Measurements from ENCODE around the gene CDH4. TPM values are rescaled to one million over a fixed set of nuclear protein-coding genes. Genes with fewer than 3 reads are reported as not detected.

The CDH4 gene
- total RNA-seq, 1 donor from 2014 or later: not detected

- DNase-seq (ENCODE audit: low spot score) (no peak), ATAC-seq (no peak)
These were observed 101.9 kb downstream of the CDH4 start for GRCh38 chr20:61354001-61354390.

- ATAC-seq (no peak), DNase-seq (ENCODE audit: low spot score) (no peak)
These were observed 102.4 kb downstream of the CDH4 start for GRCh38 chr20:61354501-61354900.

DNA sequence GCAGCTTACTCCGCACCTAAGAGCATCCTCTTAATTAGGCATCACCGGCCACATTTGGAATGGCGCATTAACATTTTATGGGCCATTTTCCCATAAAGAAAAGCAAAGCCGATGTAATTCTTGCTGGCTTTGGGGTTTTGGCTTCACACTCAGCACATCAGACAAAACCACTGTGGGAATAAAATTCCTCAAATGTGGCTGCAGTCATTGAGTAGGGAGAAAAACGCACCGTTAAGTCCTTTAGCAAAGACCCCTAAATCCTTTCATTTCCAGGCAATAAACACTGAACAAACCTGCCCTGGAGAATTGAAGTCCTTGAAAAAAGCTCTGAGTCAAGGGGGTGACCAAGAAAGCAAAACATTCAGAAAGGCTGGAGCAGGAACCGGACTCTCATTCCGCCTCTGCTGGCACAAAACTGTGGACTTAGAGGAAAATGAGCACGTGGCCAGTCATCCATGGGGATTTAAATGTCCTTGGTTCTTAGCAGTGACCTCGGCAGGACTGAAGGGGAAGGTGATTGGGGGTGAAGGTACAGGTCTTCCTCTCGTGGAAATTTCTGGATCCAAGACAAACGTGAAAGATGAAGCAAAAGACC, 102.9 kb downstream of the CDH4 start:
- DNase-seq (ENCODE audit: low spot score): no peak
- no peak for ATAC-seq

DNA sequence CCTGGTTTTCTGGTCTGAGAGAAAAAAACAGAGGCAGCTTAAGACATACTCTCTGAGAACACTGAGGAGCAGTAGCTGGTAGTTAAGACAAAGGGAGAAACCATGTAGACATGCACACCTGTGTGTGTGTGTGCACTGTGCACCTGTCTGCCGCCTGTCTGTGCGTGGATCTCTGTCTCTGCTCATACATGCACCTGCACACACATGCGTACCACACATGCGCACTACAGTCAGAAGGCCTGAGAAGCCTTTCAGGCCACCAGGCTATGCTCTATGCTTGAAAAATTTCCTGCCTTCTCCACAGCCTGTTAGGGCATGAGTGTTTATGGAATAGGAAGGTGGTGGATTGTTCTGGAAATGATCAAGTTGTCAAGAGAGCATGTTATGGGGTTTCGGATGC, 103.5 kb downstream of the CDH4 start:
- no peak for DNase-seq (ENCODE audit: low spot score)
- no peak for ATAC-seq

GRCh38 chr20:61356196-61356595, 104.1 kb downstream of the CDH4 start:
- DNase-seq (ENCODE audit: low spot score) (no peak), ATAC-seq (no peak)

DNA sequence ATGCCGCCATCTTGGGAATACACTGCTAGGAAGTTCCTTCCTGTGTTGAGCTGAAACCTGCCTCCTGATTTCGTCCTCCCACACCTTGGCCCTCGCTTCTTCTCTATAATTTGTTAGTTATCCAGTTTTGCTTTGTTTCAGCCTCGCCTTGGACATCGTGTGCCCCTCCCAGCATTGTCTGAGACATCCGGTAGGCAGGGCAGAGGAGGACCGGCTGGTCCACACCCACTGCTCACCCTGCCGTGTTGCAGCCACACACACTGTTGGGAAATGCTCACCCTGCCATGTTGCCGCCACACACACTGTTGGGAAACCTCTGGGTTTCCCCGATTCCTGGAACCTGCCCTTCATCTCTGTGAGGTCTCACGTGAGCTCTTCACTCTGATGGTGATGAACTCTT, 105.1 kb downstream of the CDH4 start:
- no peak for ATAC-seq
- no peak for DNase-seq (ENCODE audit: low spot score)

DNA sequence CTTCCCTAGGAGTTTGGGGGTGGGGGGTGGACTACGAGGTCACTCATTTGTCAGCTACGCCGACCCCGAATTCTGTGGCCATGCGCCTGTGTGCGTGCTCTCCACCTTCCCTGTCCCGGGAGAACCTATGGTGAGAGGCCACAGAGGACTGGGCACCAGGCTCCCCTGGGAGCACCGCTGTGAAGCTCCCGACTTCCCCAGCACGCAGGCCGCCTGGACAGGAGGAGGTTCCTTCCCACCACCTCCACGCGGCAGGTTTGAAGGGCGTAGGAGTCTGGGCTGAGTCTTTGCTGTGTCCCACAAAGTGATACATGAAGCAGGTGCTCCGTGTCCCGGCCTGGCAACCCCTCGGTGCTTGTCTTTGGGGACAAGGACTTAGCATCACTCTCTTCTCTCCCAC, 107.2 kb downstream of the CDH4 start:
- ATAC-seq (no peak), DNase-seq (ENCODE audit: low spot score) (no peak)

GRCh38 chr20:61360296-61360695, 108.2 kb downstream of the CDH4 start:
- DNase-seq (ENCODE audit: low spot score): no peak

GRCh38 chr20:61360940-61361339, 108.9 kb downstream of the CDH4 start:
- ATAC-seq: no peak
- DNase-seq (ENCODE audit: low spot score): no peak

More at GRCh38 chr20:61360296-61360695, 108.2 kb downstream of the CDH4 start:
- ATAC-seq: no peak

DNA sequence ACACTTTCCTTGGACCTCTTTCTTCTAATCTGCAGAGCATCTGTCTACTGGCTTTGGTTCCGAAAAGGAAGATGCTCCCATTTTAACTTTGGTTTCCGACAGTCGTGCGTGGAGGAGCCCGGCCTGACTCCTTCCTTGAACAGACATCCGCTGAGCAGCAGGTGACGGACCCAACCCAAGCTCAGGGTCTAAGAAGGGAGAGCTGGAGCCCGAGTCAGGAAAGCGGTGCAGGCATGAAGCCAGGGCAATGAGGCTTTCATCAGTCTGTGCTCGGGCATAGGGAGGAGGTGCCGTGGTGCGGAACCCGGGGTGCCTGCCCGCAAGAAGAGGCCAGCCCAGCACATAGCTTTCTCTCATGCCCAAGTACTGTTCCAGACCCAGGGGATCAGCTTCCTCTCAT, 109.4 kb downstream of the CDH4 start:
- no peak for DNase-seq (ENCODE audit: low spot score)
- ATAC-seq: no peak

DNA sequence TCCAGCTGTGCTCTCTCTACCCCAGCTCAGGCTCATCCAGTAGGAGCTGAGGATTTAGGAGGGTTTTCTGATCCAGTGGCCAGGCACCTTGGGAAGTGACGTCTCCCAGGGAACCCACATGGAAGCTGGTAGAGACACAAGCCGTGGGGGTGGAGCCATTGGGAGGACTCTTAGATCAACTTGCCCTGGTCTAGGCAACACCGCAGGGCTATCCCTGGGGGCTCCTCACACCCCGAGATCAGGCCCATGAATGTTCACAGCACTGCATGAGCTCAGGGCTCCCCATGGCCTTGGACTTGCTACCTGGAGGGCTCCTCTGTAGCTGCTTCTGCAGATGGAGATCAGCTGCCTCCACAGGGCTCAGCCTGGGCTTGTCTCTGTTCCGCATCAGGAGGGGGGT, 112.1 kb downstream of the CDH4 start:
- DNase-seq (ENCODE audit: low spot score) (no peak), ATAC-seq (no peak)

DNA sequence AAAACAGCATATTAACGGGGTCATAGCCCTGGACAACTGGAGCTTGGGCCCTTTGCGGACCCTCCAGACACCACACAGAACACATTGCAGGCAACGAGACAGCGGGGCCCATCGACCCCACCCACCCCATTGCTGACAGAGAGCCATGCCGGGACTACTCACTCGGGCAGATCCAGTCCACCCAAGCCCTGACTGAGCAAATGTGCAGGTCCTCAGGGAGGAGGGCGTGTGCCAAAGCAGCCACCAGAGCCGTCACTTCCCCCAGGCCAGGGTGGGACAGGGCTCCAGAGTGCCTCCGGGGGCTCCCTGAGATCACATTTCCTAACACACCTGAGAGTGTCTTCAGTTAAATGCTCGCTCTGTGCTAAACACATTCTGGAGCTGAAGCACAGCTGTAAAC, 114.9 kb downstream of the CDH4 start:
- DNase-seq (ENCODE audit: low spot score) (no peak), ATAC-seq (no peak)

GRCh38 chr20:61369731-61370520, 117.9 kb downstream of the CDH4 start:
- DNase-seq (ENCODE audit: low spot score): no peak
- ATAC-seq: no peak

GRCh38 chr20:61370841-61371303, 118.8 kb downstream of the CDH4 start:
- no peak for DNase-seq (ENCODE audit: low spot score)
- ATAC-seq: no peak

DNA sequence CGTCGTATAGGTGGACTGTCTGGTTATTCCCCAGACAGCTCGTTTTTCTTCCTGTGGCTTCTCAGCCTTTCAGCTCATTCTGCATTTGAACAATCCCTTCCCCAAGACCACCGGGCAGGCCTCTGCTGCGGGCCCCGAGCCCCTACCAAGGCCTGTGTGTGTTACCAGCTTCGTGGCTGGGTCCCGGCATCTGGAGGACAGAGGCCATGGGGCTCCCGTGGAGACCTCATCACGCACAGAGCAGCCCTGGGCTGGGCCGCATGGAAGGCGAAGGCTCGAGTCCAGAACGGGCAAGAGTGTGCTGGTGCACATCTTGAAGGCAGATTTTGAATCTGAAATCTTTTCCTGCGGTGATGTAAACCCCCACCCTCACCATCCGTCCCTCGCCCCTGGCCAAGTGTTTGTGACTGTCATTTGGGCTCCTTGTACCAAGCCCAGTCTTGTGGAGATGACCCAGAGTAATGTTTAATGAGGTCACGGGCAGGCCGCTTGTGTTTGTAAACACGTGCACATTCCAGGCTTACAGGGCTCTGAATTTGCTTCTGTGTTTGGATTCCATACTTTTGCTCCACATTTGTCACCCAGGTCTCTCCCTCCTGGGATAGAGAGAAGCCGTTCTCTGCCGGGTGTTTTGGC, 119.6 kb downstream of the CDH4 start:
- DNase-seq (ENCODE audit: low spot score) (no peak), ATAC-seq (no peak)

DNA sequence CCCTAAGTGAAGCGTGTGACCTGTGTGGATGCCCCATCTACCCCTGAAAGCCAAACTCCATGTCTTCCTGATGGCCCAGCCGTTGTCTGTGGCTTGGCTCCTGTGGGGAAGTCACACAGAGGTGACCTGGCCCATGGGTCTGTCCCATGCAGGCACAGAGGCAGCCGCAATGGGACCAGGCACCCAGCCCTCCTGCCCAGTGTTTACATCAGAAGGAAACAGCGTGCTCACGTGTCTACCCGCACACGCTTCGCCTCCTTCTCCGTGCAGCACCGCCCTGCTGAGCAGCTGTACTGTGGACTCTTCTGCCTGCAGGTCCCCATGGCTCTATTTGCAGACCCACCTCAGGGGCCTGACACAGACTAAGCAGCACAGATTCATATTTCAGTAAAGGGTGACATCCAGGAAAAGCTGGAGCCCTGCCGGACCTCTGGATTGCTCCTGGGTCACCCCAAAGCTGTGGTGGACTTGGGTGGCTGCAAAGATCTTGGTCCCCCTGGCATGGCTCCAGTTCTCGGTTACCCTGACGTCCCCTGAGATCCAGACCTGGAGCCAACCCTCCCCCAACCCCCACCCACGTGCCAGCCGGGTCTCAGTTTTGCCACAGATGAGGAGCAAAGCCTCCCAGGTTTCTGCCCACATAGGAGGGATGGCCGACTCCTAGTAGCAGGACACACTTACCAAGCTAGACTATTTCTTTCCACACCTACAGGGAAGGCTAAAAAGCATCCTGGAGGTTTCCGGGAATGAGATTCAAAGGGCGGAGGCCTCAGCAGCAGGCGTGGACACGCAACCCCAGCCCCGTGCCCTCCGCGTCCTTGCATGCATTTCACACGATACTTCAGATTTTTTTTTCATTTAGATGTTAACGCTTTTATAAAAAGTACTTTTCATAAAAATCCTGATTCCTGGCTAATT, 120.3 kb downstream of the CDH4 start:
- no peak for DNase-seq (ENCODE audit: low spot score)

GRCh38 chr20:61373055-61373399, 121.0 kb downstream of the CDH4 start:
- ATAC-seq (no peak), DNase-seq (ENCODE audit: low spot score) (no peak)

More for the DNA sequence above, 120.3 kb downstream of the CDH4 start:
- no peak for ATAC-seq

DNA sequence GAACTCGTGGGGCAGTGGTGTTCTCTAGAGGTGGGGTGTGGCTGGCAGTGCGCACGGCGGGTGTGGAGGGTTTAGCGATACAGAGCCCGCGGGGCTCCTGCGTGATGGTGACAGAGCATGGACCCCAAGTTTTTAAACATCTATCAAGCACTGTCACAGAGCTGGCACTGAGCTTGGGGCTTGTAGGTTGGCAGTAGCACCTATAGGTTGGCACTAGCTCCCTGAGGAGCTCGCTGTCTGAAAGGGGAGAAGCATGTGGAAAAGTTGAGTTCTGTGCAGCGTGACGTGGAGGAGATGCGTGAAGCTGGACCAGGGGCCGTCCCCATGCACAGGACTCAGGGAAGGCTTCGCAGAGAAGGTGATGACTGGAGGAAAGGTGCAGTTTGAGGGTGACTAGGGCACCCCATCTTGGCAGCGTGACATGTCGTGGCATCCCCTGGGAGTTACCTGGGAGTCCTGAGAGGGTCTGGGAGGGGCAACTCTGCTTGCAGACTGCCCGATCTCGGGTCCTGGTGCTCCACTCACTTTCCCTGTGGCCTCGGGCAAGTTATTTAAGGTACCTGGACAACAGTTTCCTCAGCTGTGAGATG, 122.0 kb downstream of the CDH4 start:
- ATAC-seq: no peak
- no peak for DNase-seq (ENCODE audit: low spot score)

DNA sequence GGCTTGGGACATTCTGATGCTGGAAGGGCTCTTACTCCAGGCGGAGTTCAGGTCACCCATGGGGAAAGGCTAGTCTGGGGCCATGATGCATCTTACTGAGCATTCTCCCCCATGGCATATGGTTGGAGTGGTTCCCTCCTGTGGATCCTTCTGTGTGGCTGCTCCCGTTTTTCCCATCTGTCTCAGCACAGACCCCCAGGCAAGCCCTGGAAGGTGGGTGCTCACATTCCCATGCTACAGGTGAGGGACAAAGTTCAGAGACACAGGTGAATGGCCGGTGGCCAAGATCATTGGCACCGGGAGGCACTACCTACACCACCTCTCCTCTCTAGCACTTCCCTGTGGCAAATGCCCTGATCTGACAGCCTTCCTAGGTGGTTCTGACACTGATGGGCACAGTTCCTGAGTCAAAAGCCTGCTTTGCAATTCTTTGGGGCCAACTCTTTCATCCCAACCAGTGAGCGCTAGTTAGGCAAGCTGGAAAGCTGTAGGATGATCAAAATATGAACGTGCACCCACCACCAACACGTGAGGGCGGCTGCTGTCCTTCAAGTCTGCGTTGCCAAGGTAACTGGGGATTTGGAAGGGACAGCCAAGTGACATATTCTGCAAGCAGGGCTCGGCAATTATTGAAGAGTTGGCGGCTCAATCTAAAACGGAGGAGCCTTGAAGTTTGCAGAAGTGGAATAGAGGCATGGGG, 124.6 kb downstream of the CDH4 start:
- no peak for ATAC-seq
- DNase-seq (ENCODE audit: low spot score): no peak

DNA sequence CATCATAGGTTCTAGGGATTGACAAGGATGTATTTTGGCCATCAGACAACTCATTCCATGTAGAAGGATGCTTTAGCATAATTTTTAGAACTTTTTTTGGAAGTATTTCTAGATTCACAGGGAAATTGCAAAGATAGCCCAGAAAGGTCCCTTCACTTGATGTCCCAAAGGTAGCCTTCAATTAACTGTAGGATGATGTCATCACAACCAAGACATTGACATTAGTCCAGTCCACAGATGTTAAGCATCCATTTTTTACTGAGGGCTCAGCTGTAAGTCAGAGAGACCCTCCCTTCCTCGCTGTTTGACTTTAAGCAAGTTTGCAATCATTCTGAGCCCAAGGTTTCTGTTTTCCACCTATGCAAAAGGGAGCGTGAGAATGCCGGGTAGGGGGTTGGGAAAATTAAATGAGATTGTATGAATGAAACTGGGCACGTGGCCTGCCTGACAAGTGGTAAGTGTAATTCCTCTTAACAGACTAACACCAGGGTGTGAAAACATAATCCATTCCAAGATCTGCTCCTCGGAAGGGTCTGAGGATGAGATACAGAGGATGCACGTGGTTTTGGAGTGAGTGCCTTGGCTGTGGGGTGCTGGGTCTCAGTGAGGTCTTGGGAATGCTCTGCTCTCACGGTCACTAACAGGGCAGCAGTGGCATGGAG, 126.8 kb downstream of the CDH4 start:
- ATAC-seq (no peak), DNase-seq (ENCODE audit: low spot score) (no peak)
